ENCODE results near the gene RBM15B. TPM values are rescaled to one million over a fixed set of nuclear protein-coding genes. Genes with fewer than 3 reads are reported as not detected.
A peak's percentile ranks its signal among the peaks of the same experiment; 100 is the strongest.

The RBM15B gene
- total RNA-seq, 1 experiment from 2014 or later, result 35.6 TPM

- DNase-seq (ENCODE audit: low read depth), result no peak
- in situ Hi-C loops (cut with HindIII; ENCODE audit: low pct_unique_long_range_greater_than_20kb, low sequenced_read_pairs), result no loop called here
These were observed 2.6 kb upstream of the RBM15B start for GRCh38 chr3:51388286-51389029.

- in situ Hi-C loops (cut with HindIII; ENCODE audit: low pct_unique_long_range_greater_than_20kb, low sequenced_read_pairs), result no loop called here
- peak; percentile 34 for DNase-seq (ENCODE audit: low read depth)
These were observed 1.5 kb upstream of the RBM15B start for GRCh38 chr3:51389423-51390183.

GRCh38 chr3:51390246-51391074 is 625 bp upstream of the RBM15B start:
- no peak for DNase-seq (ENCODE audit: low read depth)
- in situ Hi-C loops (cut with HindIII; ENCODE audit: low pct_unique_long_range_greater_than_20kb, low sequenced_read_pairs), result no loop called here

DNA sequence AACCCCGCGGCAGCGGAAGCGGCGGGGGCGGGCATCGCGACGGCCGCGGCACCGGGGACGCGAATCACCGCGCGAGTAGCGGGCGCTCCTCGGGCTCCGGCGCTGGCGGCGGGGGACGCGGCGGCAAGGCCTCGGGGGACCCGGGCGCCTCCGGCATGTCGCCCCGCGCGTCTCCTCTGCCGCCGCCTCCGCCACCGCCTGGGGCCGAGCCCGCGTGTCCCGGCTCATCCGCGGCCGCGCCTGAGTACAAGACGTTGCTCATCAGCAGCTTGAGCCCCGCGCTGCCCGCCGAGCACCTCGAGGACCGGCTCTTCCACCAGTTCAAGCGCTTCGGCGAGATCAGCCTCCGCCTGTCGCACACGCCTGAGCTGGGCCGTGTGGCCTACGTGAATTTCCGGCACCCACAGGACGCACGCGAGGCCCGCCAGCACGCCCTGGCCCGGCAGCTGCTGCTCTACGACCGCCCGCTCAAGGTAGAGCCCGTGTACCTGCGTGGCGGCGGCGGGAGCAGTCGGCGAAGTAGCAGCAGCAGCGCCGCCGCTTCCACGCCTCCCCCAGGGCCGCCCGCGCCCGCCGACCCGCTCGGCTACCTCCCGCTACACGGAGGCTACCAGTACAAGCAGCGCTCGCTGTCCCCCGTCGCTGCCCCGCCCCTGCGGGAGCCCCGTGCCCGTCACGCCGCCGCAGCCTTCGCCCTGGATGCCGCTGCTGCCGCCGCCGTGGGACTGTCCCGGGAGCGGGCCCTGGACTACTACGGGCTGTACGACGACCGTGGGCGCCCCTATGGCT is 675 bp downstream of the RBM15B start:
- no peak for DNase-seq (ENCODE audit: low read depth)
- in situ Hi-C loops (cut with HindIII; ENCODE audit: low pct_unique_long_range_greater_than_20kb, low sequenced_read_pairs), result no loop called here

- DNase-seq (ENCODE audit: low read depth), result no peak
- in situ Hi-C loops (cut with HindIII; ENCODE audit: low pct_unique_long_range_greater_than_20kb, low sequenced_read_pairs), result no loop called here
These were observed 1.5 kb downstream of the RBM15B start for GRCh38 chr3:51392355-51393133.

GRCh38 chr3:51393134-51393495 is 2.0 kb downstream of the RBM15B start:
- DNase-seq (ENCODE audit: low read depth), result no peak
- in situ Hi-C loops (cut with HindIII; ENCODE audit: low pct_unique_long_range_greater_than_20kb, low sequenced_read_pairs), result no loop called here

DNA sequence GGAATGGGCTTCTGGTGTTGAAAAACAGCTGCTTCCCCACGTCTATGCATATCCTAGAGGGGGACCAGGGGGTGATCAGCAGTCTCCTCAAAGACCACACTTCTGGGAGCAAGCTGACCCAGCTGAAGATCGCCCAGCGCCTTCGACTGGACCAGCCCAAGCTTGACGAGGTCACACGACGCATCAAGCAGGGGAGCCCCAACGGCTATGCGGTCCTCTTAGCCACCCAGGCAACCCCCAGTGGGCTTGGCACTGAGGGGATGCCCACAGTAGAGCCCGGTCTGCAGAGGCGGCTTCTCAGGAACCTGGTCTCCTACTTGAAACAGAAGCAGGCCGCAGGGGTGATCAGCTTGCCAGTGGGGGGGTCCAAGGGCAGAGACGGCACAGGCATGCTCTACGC is 2.5 kb downstream of the RBM15B start:
- no peak for DNase-seq (ENCODE audit: low read depth)
- in situ Hi-C loops (cut with HindIII; ENCODE audit: low pct_unique_long_range_greater_than_20kb, low sequenced_read_pairs), result no loop called here

- in situ Hi-C loops (cut with HindIII; ENCODE audit: low pct_unique_long_range_greater_than_20kb, low sequenced_read_pairs), result no loop called here
- DNase-seq (ENCODE audit: low read depth), result no peak
These were observed 3.5 kb downstream of the RBM15B start for GRCh38 chr3:51394541-51394940.

DNA sequence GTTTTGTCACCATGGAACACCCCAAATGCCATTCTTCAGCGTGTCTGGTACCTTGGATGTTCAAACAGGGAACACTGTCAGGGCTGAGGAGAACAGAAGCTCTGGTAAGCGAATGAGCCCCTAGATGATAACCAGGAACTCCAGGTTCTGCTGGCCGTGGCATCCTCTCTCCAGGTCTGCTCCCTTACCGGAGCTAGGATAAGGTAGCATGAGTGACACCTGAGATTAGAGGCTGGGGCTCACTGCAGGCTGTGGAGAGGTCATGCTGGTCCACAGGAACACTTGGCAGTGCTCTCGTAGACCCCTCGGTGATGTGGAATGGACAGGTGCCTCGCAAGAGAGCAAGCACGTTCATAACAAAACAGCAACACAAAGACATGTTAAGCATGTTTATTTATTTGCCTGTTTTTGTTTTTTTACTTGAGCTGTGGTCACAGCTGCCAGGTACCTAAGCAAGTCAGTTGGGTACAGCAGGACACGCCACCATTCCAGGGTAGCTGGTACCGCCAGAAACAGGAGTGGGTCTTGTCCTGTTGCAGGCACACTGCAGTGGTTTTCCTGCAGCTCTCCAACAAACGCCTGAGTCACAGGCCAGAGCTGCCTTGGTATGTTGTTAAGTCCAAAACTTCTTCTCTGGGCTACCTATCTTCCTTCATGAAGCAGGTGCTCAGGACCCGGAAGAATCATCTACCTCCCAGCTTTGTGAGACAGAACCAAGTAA is 4.6 kb downstream of the RBM15B start:
- no peak for DNase-seq (ENCODE audit: low read depth)
- in situ Hi-C loops (cut with HindIII; ENCODE audit: low pct_unique_long_range_greater_than_20kb, low sequenced_read_pairs), result no loop called here

GRCh38 chr3:51396401-51396800 is 5.3 kb downstream of the RBM15B start:
- no peak for DNase-seq (ENCODE audit: low read depth)
- in situ Hi-C loops (cut with HindIII; ENCODE audit: low pct_unique_long_range_greater_than_20kb, low sequenced_read_pairs), result no loop called here

DNA sequence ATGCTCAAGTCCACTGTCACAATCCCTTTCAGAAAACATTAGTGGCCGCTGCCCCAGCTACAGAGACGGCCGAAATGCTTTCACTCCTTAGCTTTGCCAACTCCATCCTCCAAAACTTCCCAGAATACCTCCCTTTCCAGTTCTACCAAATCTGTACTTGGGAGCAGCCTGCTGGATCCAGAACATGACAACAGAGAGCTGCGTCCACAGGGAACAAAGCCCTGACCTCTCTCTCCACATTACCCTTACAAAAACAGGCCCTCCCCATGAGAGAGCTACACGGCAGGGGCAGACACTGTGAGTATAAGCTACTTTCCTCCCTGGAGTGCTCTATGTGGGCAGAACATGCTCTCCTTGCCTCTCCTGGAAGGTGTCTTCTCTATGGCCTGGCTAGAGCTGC is 6.3 kb downstream of the RBM15B start:
- no peak for DNase-seq (ENCODE audit: low read depth)
- in situ Hi-C loops (cut with HindIII; ENCODE audit: low pct_unique_long_range_greater_than_20kb, low sequenced_read_pairs), result no loop called here

DNA sequence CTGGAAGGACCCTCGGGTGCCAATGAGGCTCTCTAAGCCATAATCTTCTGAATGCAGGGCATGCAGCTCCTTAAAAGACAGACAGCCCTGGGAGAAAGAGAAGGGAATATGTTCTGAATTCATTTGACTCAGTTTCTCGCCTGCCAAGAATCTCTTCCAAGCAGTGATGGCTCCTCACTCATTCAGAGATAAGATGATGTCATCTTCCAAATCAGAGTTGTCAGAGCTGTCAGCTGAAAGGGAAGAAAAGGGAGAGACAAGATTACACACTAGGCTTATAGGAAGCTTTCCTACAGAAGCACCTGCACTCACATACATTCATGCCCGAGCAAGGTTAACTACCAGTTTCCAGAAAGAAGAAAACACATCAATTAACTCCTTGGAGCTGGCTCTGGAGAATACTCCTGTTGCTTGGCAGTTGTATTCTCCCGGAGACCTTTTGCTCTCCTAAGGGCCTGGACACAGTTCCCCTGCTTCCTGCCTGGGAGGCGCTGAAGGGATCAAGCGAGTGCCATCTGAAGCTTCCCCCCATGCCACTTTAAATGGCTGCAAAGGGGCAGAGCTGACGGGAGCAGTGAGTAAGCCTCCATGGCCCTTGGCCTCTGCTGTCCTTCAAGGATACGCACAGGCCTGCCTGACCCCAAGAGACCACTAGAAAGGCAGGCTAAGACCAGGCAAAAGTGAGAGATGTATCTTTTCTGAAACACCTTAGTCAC is 7.7 kb downstream of the RBM15B start:
- in situ Hi-C loops (cut with HindIII; ENCODE audit: low pct_unique_long_range_greater_than_20kb, low sequenced_read_pairs), result no loop called here
- DNase-seq (ENCODE audit: low read depth), result no peak

DNA sequence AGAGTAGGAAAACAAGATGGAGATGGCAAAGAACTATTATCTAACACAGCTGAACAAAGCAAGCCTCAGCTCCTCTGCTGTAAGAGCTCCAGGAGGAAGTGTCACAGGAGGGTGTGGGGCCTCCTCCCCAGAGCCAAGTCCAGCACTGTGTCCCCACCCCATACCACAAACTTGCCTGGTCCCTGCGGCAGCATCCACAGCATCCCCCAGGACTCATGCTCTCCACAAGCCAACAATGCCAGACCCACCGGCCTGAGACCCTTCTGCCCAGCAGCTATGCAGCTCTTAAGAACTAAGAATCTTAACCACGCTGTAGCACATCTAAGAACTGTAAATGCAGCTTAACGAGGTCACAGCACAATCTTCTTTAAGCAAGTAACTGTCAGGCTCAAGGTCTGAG is 9.1 kb downstream of the RBM15B start:
- in situ Hi-C loops (cut with HindIII; ENCODE audit: low pct_unique_long_range_greater_than_20kb, low sequenced_read_pairs), result no loop called here
- no peak for DNase-seq (ENCODE audit: low read depth)

GRCh38 chr3:51401735-51402134 is 10.7 kb downstream of the RBM15B start:
- in situ Hi-C loops (cut with HindIII; ENCODE audit: low pct_unique_long_range_greater_than_20kb, low sequenced_read_pairs), result no loop called here
- DNase-seq (ENCODE audit: low read depth), result no peak

GRCh38 chr3:51403675-51404074 is 12.6 kb downstream of the RBM15B start:
- in situ Hi-C loops (cut with HindIII; ENCODE audit: low pct_unique_long_range_greater_than_20kb, low sequenced_read_pairs), result no loop called here
- DNase-seq (ENCODE audit: low read depth), result no peak

- in situ Hi-C loops (cut with HindIII; ENCODE audit: low pct_unique_long_range_greater_than_20kb, low sequenced_read_pairs), result no loop called here
- DNase-seq (ENCODE audit: low read depth), result no peak
These were observed 16.9 kb downstream of the RBM15B start for GRCh38 chr3:51408021-51408420.

Data from Caki2 (cell line).